ENCODE data around the gene MAN2A1.
"Not testable (repeated sequence)": the region's sequence is repeated elsewhere in the genome, so short reads cannot be mapped to it uniquely, and the experiment has no call there.

Gene MAN2A1

DNA sequence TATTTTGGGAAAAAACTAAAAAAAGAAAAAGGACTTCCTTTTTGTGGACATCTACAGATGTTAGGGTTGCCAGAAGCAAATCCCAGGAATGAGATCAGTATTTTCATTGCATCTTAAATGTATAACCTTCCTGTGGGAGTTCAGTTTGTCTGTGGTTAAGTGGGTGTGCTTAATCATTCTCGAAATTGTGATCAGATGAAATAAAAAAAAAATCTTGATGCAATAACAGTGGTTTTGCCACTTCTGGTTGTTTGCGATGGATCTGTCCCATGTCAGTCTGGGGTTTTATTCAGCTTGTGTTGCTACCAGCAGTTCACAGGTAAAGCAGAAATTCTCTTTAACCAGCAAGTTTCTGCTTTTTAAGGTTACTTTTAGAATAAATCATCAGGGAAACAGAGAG, 179.0 kb downstream of the MAN2A1 start:
- DNase-seq (ENCODE audit: low read depth in 2 of 2) = no peak

DNA sequence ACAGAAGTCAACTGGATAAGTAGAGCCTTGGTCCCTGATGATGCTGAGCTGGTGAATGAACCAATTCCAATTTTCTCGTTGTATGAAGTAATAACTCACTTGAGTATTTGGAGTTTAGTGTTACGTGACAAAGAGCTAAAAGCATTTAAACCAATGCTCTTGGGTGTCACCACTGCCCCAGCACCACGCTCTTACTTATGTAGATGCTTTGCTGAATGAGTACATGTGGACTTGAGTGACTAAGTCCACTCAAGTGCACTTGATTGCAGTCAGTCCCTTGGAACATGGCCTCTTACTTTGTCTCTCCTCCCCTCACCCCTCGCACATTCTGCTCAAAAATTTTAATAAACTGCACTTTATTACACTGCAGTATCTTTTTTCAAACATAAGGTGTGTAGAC, 184.0 kb downstream of the MAN2A1 start:
- no peak for DNase-seq (ENCODE audit: low read depth in 2 of 2)

DNA sequence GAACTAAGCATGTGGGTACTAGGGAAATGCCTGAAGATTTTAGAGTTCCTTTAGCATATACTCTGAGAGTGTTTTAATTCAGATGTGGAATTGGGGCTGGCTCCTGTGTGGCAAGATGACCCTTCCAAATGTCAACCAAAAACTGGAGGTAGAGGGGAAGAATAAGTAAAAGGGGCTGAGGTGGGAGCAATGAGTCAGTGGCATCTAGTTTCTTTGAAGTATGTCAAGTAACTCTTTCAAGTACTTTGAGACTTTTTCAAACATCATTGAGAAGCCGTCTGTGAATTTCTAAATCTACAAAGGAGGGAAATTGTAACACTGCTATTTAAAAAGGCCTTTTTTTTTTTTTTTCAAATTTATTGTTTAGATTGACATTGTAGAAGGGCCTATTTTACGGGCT, 184.4 kb downstream of the MAN2A1 start:
- DNase-seq (ENCODE audit: low read depth in 2 of 2) = no peak

DNA sequence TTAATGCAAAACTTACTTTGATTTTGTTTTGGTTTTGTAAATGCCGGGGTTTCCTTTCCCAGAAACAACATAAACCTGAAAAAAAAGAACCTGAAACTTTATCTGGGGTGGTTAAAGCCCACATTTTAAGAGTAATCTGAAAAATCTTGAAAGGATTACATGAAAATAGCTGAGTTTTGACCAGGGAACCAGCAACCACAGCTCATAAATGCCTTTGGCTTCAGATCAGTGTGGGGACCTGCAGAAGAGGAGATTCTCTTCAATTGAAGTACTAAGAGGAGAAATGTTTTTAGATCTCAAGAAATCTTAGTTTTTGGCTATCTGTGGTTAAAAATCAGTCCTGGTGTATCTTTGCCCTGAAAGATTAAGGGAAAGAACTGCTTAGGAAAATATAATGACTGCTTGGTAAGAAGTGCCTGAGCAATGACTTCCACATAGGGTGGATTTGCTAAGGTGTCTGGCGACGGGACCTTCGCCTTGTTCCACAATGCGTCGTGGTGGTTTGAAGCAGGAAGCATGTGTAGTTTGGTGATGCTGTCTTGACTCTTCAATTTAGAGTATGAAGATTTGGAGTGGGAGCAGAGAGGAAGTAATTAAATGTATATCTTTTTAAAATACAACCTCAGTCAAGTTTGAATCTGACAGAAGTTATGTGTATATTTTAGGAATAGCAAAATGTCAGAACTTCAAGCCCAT, 186.5 kb downstream of the MAN2A1 start:
- no peak for DNase-seq (ENCODE audit: low read depth in 2 of 2)

DNA sequence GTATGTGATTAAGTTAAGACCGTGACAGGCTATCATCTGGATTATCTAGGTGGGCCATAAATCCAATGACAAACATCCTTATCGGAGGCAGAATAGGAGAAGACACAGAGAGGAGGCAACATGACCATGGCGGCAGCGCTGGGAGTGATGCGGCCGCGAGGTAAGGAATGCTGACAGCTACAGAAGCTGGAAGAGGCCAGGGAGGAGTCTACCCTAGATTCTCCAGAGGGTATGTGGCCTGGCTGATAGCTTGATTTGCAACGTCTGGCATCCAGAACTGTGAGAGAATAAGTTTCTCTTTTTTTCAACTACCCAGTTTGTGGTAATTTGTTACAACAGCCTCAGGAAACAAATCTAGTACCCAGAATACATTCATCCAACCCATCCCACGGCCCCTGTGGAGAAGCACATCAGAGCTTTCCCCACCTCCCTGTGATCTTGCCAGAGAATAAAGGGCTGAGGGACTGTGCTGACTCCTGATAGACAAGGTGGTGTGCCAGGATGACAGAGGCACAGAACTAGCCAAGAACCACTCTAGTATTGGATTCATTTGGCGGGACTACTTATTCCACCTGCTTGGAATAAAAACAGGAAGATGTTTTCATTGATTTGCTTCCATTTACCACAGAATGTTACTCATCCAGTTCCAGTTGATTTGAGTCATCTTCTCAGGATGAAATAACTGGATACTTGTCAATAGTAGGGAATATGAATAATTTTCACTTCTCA, 187.4 kb downstream of the MAN2A1 start:
- no peak for DNase-seq (ENCODE audit: low read depth in 2 of 2)

DNA sequence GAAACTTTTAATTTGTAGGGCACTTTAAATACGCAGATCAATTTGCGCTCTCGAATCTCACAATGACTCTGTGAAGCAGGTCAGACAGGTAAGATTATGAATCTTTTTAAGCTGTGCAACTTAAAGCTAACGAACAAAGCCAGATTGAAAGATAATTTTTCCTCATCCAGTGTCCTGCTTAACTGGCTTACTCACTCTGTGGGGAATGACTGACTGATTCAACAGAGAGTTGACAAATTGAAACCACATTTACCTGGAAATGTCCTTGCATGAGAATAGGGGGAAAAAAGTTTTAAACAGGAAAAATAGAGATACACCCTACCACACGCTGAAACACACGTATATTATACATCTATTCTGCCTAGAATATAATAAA, 187.9 kb downstream of the MAN2A1 start:
- DNase-seq (ENCODE audit: low read depth in 2 of 2) = no peak

DNA sequence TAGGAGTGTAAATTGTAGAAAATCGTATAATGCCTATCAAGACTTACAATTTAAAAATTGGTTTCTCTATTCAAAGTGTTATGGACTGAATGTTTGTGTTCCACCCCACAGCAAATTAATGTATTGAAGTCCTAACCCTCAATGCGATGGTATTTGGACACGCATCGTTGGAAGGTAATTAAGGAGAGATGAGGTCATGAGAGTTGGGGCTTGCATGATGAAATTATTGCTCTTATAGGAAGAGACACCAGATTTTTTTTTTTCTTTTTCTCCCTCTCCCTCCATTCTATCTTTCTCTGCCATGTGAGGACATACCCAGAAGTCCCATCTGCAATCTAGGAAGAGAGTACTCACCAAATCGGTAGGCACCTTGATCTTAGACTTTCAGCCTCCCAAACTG, 189.2 kb downstream of the MAN2A1 start:
- no peak for DNase-seq (ENCODE audit: low read depth in 2 of 2)

DNA sequence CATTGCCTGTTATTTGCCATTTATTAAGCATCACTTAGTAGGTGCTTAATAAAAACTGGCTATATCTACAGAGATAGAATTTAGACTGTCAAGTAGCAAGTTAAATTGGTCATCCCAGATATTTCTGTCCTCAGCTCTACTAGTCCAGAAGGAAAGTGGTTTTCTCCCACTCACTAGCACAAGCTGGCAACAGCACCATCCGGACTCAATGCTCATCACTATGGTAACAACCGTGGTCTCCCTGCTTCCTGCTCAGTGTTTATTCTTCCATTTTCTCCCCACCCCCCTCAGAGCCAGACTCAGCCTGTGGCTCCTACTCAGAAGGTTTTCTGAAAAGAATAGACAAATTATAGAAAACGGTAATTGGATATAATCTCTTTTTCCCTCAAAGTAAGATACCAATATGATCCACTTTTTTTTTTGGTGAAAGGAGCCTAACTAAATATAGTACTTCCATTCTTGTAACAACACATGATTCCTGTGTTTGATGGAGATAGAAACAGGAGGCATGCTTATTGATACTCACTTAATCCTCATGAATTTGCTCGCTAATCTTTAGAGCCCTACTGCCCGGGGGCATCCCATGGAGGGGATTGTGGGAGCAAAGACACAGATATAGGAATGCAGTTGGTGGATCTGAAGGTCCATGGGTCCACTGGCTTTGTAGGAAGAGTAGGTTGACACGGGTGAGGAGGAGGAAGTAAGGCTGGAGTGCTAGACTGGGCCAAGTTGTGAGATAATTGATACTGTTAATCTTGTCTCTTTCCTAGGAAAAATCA, 191.4 kb downstream of the MAN2A1 start:
- no peak for DNase-seq (ENCODE audit: low read depth in 2 of 2)

DNA sequence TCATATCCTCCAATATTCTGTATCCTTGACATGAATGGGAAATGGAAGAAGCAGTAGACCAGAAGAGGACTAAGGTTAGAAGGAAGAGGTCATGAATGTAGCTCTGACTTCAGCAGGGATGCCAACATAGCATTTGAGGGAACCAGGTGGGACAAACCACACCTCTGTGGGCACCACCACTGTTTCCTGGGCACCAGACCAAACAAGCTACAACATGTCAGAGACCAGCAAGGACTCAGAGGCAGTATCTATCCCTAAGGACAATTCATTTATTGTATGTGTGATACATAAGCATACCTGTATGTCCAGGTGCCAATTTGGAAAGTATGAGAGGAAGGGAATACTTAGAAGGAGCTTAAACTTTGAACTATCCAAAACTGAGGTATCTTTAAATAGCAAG, 192.8 kb downstream of the MAN2A1 start:
- DNase-seq (ENCODE audit: low read depth in 2 of 2) = no peak

DNA sequence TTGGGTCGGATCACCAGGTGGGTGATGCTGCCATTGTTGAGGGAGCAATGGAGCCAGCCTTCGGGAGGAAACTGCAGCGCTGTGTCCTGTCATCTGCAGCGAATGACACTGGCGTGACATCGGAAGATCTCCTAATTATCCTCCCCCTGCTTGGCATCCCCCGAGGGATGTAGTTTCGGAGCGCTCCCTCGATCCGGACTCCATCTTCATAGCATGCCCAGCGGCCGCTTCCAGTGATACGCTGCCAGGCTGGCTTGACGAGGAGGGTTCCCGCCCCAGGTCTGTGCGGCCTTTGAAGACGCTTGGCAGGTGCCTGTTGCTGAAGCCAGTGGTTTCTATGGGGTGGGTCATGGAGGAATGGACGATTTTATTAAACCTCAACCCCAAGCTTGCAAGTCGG, 194.9 kb downstream of the MAN2A1 start:
- DNase-seq (ENCODE audit: low read depth in 2 of 2) = no peak

DNA sequence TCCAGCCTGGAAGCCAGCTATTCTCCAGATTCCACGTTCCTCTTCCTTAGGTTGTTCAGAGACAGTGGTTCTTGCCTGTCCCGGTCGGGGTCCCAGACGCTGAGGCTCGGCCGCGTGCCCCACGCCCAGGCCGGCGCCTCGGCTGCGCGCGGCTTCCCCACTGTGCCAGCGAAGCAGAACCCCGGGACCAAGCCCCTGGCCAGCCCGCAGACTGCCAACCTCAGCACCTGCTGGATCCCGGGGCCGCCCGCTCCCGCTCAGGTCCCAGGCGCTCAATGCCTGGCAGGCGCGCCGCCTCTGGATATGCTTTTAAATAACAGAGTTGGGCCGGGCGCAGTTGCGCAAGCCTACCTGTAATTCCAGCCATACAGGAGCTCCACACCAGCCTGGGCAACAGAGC, 195.5 kb downstream of the MAN2A1 start:
- no peak for DNase-seq (ENCODE audit: low read depth in 2 of 2)

DNA sequence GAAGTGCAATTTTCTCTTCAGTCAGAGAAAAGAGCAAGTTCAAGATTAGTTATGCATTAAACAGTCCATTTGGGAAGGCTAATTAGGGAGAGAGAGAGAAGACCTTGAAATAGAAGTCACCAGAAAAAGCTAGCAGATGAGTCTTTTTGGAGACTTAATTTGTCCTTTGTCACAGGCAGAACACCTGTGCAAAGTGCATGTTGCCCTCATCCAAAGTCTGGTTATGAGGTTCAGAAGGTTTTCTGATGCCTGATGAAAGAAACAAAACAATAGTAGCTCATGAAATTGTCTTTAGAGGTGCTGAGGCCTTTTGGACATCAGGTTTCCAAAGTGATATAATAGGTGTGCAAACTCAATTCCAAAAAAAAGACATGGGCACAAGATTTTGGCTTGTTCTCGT, 199.3 kb downstream of the MAN2A1 start:
- DNase-seq (ENCODE audit: low read depth in 2 of 2) = no peak

DNA sequence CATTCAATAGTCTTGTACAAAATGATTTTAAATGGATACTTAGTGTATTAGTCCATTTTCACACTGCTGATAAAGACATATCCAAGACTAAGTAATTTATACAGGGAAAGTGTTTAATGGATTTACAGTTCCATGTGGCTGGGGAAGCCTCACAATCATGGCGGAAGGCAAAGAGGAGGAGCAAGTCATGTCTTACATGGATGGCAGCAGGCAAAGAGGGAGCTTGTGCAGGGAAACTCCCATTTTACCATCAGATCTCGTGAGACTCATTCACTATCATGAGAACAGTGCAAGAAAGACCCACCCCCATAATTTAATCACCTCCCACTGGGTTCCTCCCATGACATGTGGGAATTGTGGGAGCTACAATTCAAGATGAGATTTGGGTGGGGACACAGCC, 203.5 kb downstream of the MAN2A1 start:
- not testable (repeated sequence) for DNase-seq (ENCODE audit: low read depth in 2 of 2)

DNA sequence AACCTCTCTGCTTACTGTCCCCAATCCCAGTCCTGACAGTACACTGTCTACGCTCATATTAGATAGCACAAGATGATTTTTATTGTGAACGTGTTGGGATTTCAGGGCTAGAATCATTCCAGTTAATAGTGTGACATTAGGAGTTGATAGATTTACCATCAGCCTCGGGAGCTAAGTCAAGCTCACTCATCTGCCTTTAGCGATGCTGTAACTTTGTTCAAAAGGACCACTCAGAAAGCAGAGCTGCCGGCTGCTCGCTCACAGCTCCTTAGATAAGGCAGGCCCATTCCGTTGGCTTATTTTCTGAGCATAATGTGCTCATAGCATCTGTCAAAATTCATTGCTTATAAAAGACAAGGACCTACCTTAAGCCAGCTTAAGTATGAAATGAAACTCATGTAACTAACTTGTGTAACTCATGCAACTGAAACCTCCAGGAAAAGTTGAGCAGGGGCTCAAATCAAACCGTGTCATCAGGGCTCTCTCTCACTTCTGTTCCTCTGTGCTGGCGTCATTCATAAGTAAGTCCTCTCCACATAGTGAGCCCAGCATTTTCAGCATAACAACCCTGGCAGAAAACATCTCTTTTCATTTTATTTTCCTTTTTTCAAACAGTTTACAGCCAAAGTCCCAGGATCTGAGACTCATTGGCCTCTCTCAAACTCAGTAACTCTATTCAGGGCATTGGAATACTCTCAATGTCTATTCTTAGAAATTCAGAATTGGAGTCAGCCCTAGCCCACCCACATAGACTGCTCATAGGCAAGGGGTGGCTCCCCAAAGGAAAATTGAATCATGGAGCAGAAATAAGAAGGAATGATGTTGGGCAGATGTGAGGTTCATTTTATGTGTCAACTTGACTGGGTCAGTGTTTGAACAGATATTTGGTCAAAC, 208.8 kb downstream of the MAN2A1 start:
- DNase-seq (ENCODE audit: low read depth in 2 of 2) = no peak

DNA sequence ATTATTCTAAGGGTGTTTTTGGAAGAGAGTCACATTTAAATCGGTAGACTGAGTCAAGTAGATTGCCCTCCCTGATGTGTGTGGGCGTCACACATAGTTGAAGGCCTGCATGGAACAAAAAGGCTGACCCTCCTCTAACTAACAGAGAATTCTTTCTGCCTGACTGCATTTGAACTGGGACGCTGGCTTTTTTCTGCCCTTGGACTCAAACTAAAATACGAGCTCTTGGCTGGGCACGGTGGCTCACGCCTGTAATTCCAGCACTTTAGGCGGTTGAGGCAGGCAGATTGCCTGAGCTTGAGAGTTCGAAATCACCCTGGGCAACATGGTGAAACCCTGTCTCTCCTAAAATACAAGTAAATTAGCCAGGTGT, 209.4 kb downstream of the MAN2A1 start:
- DNase-seq (ENCODE audit: low read depth in 2 of 2) = no peak

DNA sequence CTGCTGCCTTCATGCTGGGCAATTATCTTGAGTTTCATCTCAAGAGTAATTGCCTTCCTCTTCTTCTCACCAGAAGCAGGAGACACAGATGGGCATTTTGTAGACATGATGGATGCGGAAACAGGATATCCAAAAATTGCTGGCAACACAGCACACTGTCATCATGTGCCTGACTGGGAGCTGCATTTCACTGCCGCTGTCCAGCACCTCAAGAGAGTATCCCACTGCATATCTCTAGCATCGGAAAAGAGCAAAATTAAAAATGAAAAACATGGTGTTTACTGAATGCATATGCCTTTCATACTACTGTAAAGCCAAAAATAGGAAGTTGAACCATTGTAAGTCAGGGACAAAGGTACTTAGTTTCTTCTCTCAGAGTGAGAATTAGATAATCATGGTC, 210.7 kb downstream of the MAN2A1 start:
- DNase-seq (ENCODE audit: low read depth in 2 of 2) = no peak

DNA sequence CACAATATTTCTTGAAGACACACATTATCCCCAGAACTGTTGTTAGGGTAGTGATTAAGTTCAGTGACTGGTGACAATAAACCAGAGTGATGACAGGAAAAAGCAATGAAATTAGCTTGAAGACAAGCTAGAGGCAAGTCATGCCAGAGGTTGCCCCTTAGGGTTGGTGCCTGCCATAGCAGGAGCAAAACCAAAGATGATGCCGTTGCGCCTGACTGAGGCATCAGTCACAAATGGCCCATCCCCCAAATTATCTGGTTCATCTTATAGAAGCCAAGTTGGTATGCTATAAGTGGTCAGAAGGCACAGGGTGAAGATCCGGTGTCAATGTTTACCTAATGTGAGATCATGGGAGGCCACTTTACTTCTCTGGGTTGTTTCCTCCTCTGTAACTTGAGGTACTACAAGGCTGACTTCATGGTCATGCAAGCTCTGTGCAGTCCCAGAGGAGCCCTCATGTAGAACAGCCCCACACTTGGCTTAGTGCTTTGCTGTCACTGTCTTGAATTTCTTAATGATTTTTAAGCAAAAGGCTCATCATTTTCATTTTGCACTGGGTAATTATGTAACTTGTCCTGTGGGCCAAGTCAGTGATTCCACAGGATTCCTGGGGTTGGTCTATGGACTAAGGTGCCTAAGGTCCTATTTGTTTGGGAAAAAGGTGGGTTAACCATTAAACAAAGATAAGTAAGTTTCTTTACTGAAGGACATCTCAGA, 211.3 kb downstream of the MAN2A1 start:
- DNase-seq (ENCODE audit: low read depth in 2 of 2) = no peak

DNA sequence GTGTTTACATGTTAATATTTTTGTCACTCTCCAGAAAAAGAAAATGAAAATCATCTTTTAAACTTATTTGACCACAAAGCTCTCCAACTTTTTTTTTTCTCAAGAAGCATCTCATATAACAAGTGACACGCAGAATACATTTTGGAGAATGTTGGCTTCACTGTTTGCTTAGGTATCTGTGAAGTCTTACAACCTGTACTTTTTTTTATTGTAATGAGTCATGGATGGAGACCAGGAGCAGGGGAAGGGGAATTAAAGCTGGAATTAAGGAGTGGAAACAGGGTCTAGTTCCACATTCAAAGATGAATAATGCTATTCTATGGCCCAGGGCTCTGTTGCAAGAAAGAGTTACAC, 211.9 kb downstream of the MAN2A1 start:
- no peak for DNase-seq (ENCODE audit: low read depth in 2 of 2)

DNA sequence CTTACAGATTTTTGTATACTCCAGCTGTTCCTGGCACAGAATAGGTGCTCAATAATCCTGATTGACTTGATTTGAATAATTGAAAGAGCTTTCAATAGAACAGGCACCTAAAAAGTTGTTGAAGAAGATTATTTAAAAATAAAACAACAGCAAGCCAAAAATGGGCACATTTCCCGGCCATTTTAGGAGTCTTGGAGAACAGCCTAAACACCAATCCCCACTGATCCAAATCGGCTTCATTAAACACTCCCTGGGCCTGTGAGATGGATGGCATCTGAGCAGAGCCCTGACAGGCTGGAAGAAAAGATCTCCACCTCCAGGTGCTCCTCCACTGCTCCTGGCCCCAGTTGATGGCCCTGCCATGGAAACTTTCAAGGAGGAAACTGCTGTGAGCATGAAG, 213.3 kb downstream of the MAN2A1 start:
- DNase-seq (ENCODE audit: low read depth in 2 of 2) = no peak

DNA sequence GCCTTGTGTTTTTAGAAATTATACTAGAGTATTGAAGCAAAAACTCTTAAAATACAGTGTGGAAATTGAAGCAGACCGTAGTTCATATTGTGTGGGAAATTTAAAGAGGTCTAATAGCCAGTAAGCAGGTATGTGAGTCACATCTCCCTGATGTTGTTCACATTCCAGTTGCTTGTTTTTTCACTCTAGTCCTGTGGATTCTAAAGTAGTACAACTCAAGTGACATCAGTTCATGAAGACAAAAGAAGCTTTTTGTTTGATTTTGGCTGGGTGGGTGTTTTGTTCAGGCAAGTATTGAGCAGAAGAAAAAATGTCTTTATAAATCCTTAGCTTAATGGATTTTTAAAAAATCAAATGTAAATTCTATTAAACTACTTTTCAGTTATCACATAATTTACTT, 216.2 kb downstream of the MAN2A1 start:
- DNase-seq (ENCODE audit: low read depth in 2 of 2) = no peak

DNA sequence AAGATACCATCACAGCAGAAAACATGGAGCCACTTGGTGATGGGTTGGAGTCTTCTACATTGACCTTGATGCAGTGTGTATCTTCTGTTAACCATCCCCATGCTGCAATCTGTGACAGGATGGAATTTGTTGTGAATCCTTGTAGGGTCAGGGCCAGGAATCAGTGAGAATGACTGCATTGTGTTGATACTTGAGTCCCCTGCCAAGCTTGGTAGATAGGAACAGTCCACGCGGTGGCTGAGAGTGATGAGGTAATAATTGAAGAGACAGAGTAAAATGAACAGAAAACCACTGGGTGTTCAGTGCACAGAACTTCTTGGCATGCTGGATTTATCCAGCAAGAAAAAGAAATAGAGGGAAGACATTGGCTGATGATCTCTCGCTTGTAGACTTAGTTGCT, 217.5 kb downstream of the MAN2A1 start:
- DNase-seq (ENCODE audit: low read depth in 2 of 2) = no peak
